Panc1 (cell line): Measurements from ENCODE around the gene ZBTB48. TPM values are rescaled to one million over a fixed set of nuclear protein-coding genes. Genes with fewer than 3 reads are reported as not detected.

Experiments
- ATAC-seq: fragments of 200-7000 bp; cut with Tn5 transposase; 2 replicates; pipeline ENCODE4 v1.9.1; 2020; ENCODE audit warnings: mild to moderate bottlenecking, moderate library complexity
- BruUV-seq: library from RNA; stranded (reverse); fragments of 400-500 nt; replicated peaks from 2 replicates; lab custom pipeline; 2021; lab: Mats Ljungman, UMichigan
- CTCF ChIA-PET: fragments of 300-600 bp; sonication (Branson Sonifier 250); formaldehyde crosslinking; loops from one replicate; lab custom pipeline; 2022; ENCODE audit warnings: antibody characterized with exemption; lab: Charles Lee
- POLR2A ChIA-PET: fragments of 300-600 bp; sonication (Branson Sonifier 250); formaldehyde crosslinking; loops from one replicate; lab custom pipeline; 2022; ENCODE audit warnings: antibody characterized with exemption; lab: Charles Lee
- DNase-seq: peaks from one replicate; pipeline ENCODE4 v3.0.0-alpha.2; 2010; ENCODE audit warnings: low read depth, low spot score
- H3K27ac ChIP-seq: 2 replicates; pipeline ENCODE4 v1.5.1; 2011; ENCODE audit warnings: mild to moderate bottlenecking, low read length, inconsistent platforms
- H3K27me3 ChIP-seq: fragments of 200-500 bp; sonication (Bioruptor generic); 2 replicates; pipeline ENCODE4 v1.6.0; 2014; ENCODE audit warnings: low read length, inconsistent platforms; ENCODE audit not compliant: control insufficient read depth, insufficient read depth
- H3K36me3 ChIP-seq: fragments of 200-500 bp; sonication (Bioruptor generic); 2 replicates; pipeline ENCODE4 v1.5.1; 2014; ENCODE audit warnings: inconsistent platforms, mild to moderate bottlenecking, low read length, moderate library complexity; ENCODE audit not compliant: control insufficient read depth, insufficient read depth
- H3K4me1 ChIP-seq: 2 replicates; pipeline ENCODE4 v1.5.1; 2011; ENCODE audit warnings: inconsistent platforms, mild to moderate bottlenecking, low read length, moderate library complexity; ENCODE audit not compliant: control insufficient read depth, insufficient read depth
- H3K4me3 ChIP-seq, 2 experiments: 2 replicates each; pipeline ENCODE4 v1.5.1; 2011 to 2012; ENCODE audit warnings: low read depth in 2 of 2, low read length in 2 of 2, mild to moderate bottlenecking in 2 of 2, inconsistent platforms in 1 of 2, moderate library complexity in 1 of 2
- H3K9me3 ChIP-seq: fragments of 200-500 bp; sonication (Bioruptor generic); 2 replicates; pipeline ENCODE4 v1.5.1; 2014; ENCODE audit warnings: low read depth, mild to moderate bottlenecking, inconsistent platforms, low read length, moderate library complexity; ENCODE audit not compliant: control insufficient read depth, insufficient read depth
- CTCF ChIP-seq: fragments of 450-650 bp; IDR thresholded peaks from 2 replicates; pipeline ENCODE4 v1.5.1; 2017; ENCODE audit warnings: mild to moderate bottlenecking
- POLR2AphosphoS5 ChIP-seq: IDR thresholded peaks from 2 replicates; pipeline ENCODE4 v1.6.1; 2012; ENCODE audit warnings: mild to moderate bottlenecking, low read depth, low read length, moderate library complexity
- REST ChIP-seq, 2 experiments: IDR thresholded peaks; 2 replicates each; pipeline ENCODE4 v1.6.1; 2011 to 2012; ENCODE audit warnings: low read depth in 2 of 2, control low read depth in 1 of 2, low read length in 1 of 2, mild to moderate bottlenecking in 1 of 2, moderate library complexity in 1 of 2; ENCODE audit not compliant: insufficient read depth in 1 of 2
- SIN3A ChIP-seq: IDR thresholded peaks from 2 replicates; pipeline ENCODE4 v1.6.1; 2012; ENCODE audit warnings: low read depth, mild to moderate bottlenecking, low read length, moderate library complexity, borderline replicate concordance; ENCODE audit not compliant: insufficient read depth
- TCF7L2 ChIP-seq: IDR thresholded peaks from 2 replicates; pipeline ENCODE4 v1.6.1; 2011; ENCODE audit warnings: mild to moderate bottlenecking, low read depth, low read length, inconsistent platforms
- in situ Hi-C: cut with HindIII; loops from 2 replicates; pipeline ENCODE4 v1.10.0; 2016; ENCODE audit warnings: low sequenced_read_pairs, low pct_unique_long_range_greater_than_20kb
- intact Hi-C: fragments of 100-400 bp; cut with micrococcal nuclease; formaldehyde crosslinking; loops from one replicate; pipeline ENCODE4 v1.10.0; 2022; ENCODE audit not compliant: unreplicated experiment
- total RNA-seq: library from RNA; stranded (reverse); gene quantifications from one replicate; pipeline ENCODE4 v1.2.1, GENCODE V29; 2021; ENCODE audit not compliant: unreplicated experiment

ZBTB48 gene
- total RNA-seq, 1 experiment from 2014 or later = 40.7 TPM

- no peaks in the 10 kb centered on the region for H3K27me3 ChIP-seq
- no TSS peak for BruUV-seq
- intact Hi-C loops (no loop called here), in situ Hi-C loops (no loop called here)
- H3K27ac ChIP-seq = no peak overlapping the region
- peaks cover 7% of the 10 kb centered on the region for H3K4me1 ChIP-seq
- ChIA-PET POLR2A (no interaction called here), CTCF (no interaction called here)
- H3K9me3 ChIP-seq = no peaks in the 10 kb centered on the region
- peaks cover 2% of the 10 kb centered on the region; the same call in 1 of the 2 replicates for H3K36me3 ChIP-seq
- no peak overlapping the region for H3K4me3 ChIP-seq
- DNase-seq (no peak), ATAC-seq (no peak)
- TF ChIP-seq SIN3A = no peak
- TF ChIP-seq CTCF = no peak
- TF ChIP-seq TCF7L2 = no peak
- TF ChIP-seq POLR2AphosphoS5 = no peak
- TF ChIP-seq REST (IDR thresholded peaks at IDR 0.05; ENCODE audit: insufficient read depth in 1 of 2, low read depth in 2 of 2, low read length in 1 of 2) = no peak
Measured at GRCh38 chr1:6628971-6629479, 49.2 kb downstream of the ZBTB48 start.

GRCh38 chr1:6630027-6630426, 50.2 kb downstream of the ZBTB48 start:
- H3K4me3 ChIP-seq = no peak overlapping the region
- intact Hi-C loops (no loop called here), in situ Hi-C loops (no loop called here)
- no TSS peak for BruUV-seq
- CTCF ChIA-PET = no interaction called here
- DNase-seq (no peak), ATAC-seq (no peak)
- TF ChIP-seq SIN3A (no peak), TCF7L2 (no peak), CTCF (no peak), REST (IDR thresholded peaks at IDR 0.05; ENCODE audit: insufficient read depth in 1 of 2, low read depth in 2 of 2, low read length in 1 of 2) (no peak), POLR2AphosphoS5 (no peak)
- no peaks in the 10 kb centered on the region for H3K9me3 ChIP-seq
- no peaks in the 10 kb centered on the region for H3K27me3 ChIP-seq
- POLR2A ChIA-PET = no interaction called here
- no peak overlapping the region for H3K27ac ChIP-seq
- no peaks in the 10 kb centered on the region for H3K4me1 ChIP-seq
- H3K36me3 ChIP-seq = peaks cover 2% of the 10 kb centered on the region; the same call in 1 of the 2 replicates
